Aorta (tissue), 5 donors: ENCODE results near the gene MYOD1. TPM values are rescaled to one million over a fixed set of nuclear protein-coding genes. Genes with fewer than 3 reads are reported as not detected.

Source experiments
- ATAC-seq: fragments of 200-7000 bp; cut with Tn5 transposase; one replicate; pipeline ENCODE4 v1.9.1; 2022; ENCODE audit warnings: moderate library complexity; ENCODE audit not compliant: low FRiP score
- DNase-seq, 2 donors: peaks; one replicate each; pipeline ENCODE4 v3.0.0-alpha.2; 2020
- H3K27ac ChIP-seq, 2 donors: one replicate each; pipeline ENCODE4 v1.5.1; 2013; ENCODE audit warnings: low read length in 2 of 2, mild to moderate bottlenecking in 2 of 2, moderate library complexity in 2 of 2, control low read depth in 1 of 2, inconsistent platforms in 1 of 2, low read depth in 1 of 2
- H3K27me3 ChIP-seq, 2 donors: one replicate each; pipeline ENCODE4 v1.6.1; 2013; ENCODE audit warnings: control low read depth in 1 of 2, low read length in 1 of 2, mild to moderate bottlenecking in 1 of 2, moderate library complexity in 1 of 2; ENCODE audit not compliant: insufficient read depth in 2 of 2, control insufficient read depth in 1 of 2
- H3K36me3 ChIP-seq, 2 donors: one replicate each; pipeline ENCODE4 v1.6.1; 2013; ENCODE audit warnings: control low read depth in 1 of 2, low read length in 1 of 2, mild to moderate bottlenecking in 1 of 2; ENCODE audit not compliant: insufficient read depth in 2 of 2, control insufficient read depth in 1 of 2
- H3K4me1 ChIP-seq, 2 donors: one replicate each; pipeline ENCODE4 v1.6.1; 2013; ENCODE audit warnings: low read length in 2 of 2, control low read depth in 1 of 2, mild to moderate bottlenecking in 1 of 2, moderate library complexity in 1 of 2; ENCODE audit not compliant: insufficient read depth in 2 of 2, control insufficient read depth in 1 of 2
- H3K4me3 ChIP-seq, 2 donors: one replicate each; pipeline ENCODE4 v1.5.1; 2013; ENCODE audit warnings: low read length in 2 of 2, control low read depth in 1 of 2, mild to moderate bottlenecking in 1 of 2
- H3K9me3 ChIP-seq: one replicate; pipeline ENCODE4 v1.6.1; 2013; ENCODE audit warnings: mild to moderate bottlenecking, low read length; ENCODE audit not compliant: control insufficient read depth
- WGBS, 2 donors: extraction: QIAGEN DNeasy Blood & Tissue Kit; methylation state at CpG; one replicate each; pipeline ENCODE4 v1.1.7; 2013; 5-methylcytosine and 5-hydroxymethylcytosine counted together
- intact Hi-C, 2 donors: fragments of 100-400 bp; cut with DNase I; formaldehyde crosslinking; loops; one replicate each; pipeline versions ENCODE4 v1.14.2 to v1.15.0; 2022
- long read RNA-seq, 2 donors: library from polyadenylated mRNA; unstranded; transcript quantifications; one replicate each; pipeline ENCODE4 v2.0.0, GENCODE V29; 2020 to 2021
- polyA plus RNA-seq, 2 donors: library from polyadenylated mRNA; stranded (reverse); fragments of 200-250 nt; gene quantifications; one replicate each; pipeline ENCODE4 v1.2.3, GENCODE V29; 2013
- total RNA-seq, 2 donors: library from RNA; stranded (reverse); fragmentation: NEBNext Ultra II Directional; extraction: Animal tissue kit (Norgen Biotek cat#: 25700); gene quantifications; one replicate each; pipeline ENCODE4 v1.2.1, GENCODE V29; 2021
- donor health status: healthy with polysubstance abuse.
- donor health status: Bipolar disorder and iron deficiency.
- donor health status: DM: no; HTN: no; CAD: no.
- donor health status: DM: no; HTN: no; CAD: no.
- donor health status: DM: yes; HTN: yes; CAD: no.

MYOD1 gene
- total RNA-seq (not detected), polyA plus RNA-seq (not detected)
- long read RNA-seq, donor 1, result 0 reads
- long read RNA-seq, donor 2, result 0 reads

DNA sequence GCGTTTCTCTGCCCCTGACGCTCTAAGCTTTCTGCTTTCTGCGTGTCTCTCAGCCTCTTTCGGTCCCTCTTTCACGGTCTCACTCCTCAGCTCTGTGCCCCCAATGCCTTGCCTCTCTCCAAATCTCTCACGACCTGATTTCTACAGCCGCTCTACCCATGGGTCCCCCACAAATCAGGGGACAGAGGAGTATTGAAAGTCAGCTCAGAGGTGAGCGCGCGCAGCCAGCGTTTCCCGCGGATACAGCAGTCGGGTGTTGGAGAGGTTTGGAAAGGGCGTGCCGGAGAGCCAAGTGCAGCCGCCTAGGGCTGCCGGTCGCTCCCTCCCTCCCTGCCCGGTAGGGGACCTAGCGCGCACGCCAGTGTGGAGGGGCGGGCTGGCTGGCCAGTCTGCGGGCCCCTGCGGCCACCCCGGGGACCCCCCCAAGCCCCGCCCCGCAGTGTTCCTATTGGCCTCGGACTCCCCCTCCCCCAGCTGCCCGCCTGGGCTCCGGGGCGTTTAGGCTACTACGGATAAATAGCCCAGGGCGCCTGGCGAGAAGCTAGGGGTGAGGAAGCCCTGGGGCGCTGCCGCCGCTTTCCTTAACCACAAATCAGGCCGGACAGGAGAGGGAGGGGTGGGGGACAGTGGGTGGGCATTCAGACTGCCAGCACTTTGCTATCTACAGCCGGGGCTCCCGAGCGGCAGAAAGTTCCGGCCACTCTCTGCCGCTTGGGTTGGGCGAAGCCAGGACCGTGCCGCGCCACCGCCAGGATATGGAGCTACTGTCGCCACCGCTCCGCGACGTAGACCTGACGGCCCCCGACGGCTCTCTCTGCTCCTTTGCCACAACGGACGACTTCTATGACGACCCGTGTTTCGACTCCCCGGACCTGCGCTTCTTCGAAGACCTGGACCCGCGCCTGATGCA, at the start of gene MYOD1:
Gene MYOD1 (plus strand): TSS at position 544 of the 910 bp plus-strand sequence. CDS start 212 bp downstream, at position 756.
- intact Hi-C loops, result no loop called here
- Histone ChIP-seq H3K27me3 (peaks cover 0 to 4% of the 10 kb centered on the region in 2 donors), H3K36me3 (no peaks in the 10 kb centered on the region), H3K9me3 (peaks cover 1% of the 10 kb centered on the region), H3K4me3 (no peak within 1 kb of the TSS), H3K4me1 (no peaks in the 10 kb centered on the region), H3K27ac (no peak within 1 kb of the TSS)
- DNase-seq, result no peak
- no peak for ATAC-seq
- WGBS, 2 donors, result 1% methylated on average over 58 to 68 of the region's 68 CpGs

DNA sequence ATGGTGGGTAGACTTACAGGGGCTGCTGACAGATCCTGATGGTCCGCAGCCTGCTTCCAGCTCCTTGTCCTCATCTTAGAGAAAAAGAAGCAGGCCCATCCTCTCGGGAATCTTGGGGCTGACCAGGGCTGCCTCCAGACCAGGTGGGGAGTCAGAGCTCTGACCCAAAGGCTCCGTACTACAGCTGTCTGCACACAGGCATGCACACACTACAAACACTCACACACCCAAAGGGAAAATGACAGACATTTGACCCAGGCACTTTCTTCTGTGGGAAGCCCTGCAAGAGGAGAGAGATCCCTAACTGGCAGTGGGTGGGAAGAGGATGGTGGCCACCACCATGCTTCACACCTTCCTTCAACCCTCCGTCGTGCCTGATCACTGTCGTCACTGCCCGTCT, 46.9 kb upstream of the MYOD1 start:
- Histone ChIP-seq H3K4me1 (no peaks in the 10 kb centered on the region), H3K27ac (no peak overlapping the region), H3K4me3 (no peak overlapping the region), H3K27me3 (peaks cover 0 to 3% of the 10 kb centered on the region in 2 donors), H3K9me3 (peaks cover 6% of the 10 kb centered on the region), H3K36me3 (no peaks in the 10 kb centered on the region)
- 75 to 87% methylated on average over 7 of the region's 7 CpGs for WGBS, 2 donors
- intact Hi-C loops, result no loop called here
- ATAC-seq (no peak), DNase-seq (no peak)

- Histone ChIP-seq H3K4me1 (no peaks in the 10 kb centered on the region), H3K4me3 (no peak overlapping the region), H3K27ac (no peak overlapping the region), H3K36me3 (no peaks in the 10 kb centered on the region), H3K9me3 (peaks cover 6% of the 10 kb centered on the region), H3K27me3 (peaks cover 0 to 3% of the 10 kb centered on the region in 2 donors)
- ATAC-seq (no peak), DNase-seq (no peak)
- intact Hi-C loops, result no loop called here
- 64 to 81% methylated on average over 1 of the region's 1 CpG for WGBS, 2 donors
Observed at GRCh38 chr11:17673951-17674350, 45.4 kb upstream of the MYOD1 start.

DNA sequence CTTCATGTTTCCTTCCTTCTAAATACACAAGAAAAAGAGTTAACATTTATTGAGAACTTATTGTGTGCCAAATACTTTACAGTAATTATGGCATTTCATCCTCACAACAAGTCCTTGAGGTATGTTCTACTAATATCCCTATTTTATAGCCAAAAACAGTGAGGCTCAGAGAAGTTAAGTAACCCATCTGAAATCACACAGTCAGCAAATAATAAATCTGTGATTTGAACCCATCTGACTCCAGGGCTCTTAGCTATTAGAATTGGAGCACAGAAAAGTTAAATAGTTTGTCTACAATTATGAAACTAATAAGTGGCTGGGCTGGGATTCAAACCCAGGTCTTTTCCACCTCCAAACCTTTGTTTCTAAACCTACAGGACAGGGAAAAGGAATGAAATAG, 36.5 kb upstream of the MYOD1 start:
- no peak for ATAC-seq

DNA sequence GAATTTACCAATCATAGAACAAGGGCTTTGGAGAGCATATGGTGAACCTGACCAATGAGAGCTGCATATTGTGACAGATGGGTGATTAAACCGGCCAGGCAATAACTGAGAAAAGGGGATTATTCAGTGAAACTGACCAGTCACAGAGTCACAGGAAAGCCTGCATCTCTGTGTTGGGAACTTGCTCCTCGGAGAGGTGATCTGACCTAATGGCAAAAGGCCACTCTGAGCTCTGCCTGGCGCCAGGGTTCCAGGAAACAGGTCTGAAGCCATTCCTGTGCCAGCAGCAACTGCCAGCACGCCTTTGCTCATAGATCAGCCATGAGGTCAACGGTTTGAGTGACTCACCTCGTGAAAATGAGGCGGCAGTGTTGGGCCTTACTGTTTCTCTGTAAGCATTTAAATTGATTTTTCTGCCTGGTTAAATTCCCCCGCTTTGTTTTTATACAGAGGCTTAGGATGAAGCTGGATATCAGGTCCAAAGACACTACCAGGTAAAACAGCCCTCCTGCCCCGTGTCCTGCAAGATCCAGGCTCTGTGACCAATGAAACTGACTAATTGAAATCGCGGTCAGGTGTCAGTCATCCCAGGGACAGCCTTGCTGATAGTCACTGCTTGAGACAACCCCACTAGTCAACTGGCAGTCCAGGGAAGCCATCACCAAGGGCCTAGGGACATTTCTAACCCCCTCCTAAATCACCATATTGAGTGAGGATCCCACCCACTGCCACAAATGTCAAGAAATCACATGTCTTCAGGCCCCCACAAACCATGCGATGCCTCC, 35.8 kb upstream of the MYOD1 start:
- no peak overlapping the region for H3K27ac ChIP-seq
- no peaks in the 10 kb centered on the region for H3K4me1 ChIP-seq
- no peaks in the 10 kb centered on the region for H3K36me3 ChIP-seq
- 56 to 61% methylated on average over 12 of the region's 12 CpGs for WGBS, 2 donors
- H3K4me3 ChIP-seq, result no peak overlapping the region
- no peaks in the 10 kb centered on the region for H3K9me3 ChIP-seq
- DNase-seq, result peak in 1 of 2 donors; percentile 58
- ATAC-seq, result no peak
- intact Hi-C loops, result no loop called here
- no peaks in the 10 kb centered on the region for H3K27me3 ChIP-seq

More for the DNA sequence above, 36.5 kb upstream of the MYOD1 start:
- no peaks in the 10 kb centered on the region for H3K9me3 ChIP-seq
- H3K36me3 ChIP-seq, result no peaks in the 10 kb centered on the region
- intact Hi-C loops, result no loop called here
- H3K4me3 ChIP-seq, result no peak overlapping the region
- no peaks in the 10 kb centered on the region for H3K27me3 ChIP-seq
- no peaks in the 10 kb centered on the region for H3K4me1 ChIP-seq
- DNase-seq, result no peak
- no peak overlapping the region for H3K27ac ChIP-seq

- intact Hi-C loops, result no loop called here
- no peaks in the 10 kb centered on the region for H3K36me3 ChIP-seq
- ATAC-seq, result no peak
- no peak for DNase-seq
- WGBS, 2 donors, result 82 to 86% methylated on average over 5 of the region's 5 CpGs
- H3K27ac ChIP-seq, result no peak overlapping the region
- no peaks in the 10 kb centered on the region for H3K4me1 ChIP-seq
- H3K27me3 ChIP-seq, result no peaks in the 10 kb centered on the region
- no peaks in the 10 kb centered on the region for H3K9me3 ChIP-seq
- H3K4me3 ChIP-seq, result no peak overlapping the region
Observed at GRCh38 chr11:17684550-17684949, 34.8 kb upstream of the MYOD1 start.

GRCh38 chr11:17686231-17686980, 33.0 kb upstream of the MYOD1 start:
- H3K27ac ChIP-seq, result no peak overlapping the region
- no peaks in the 10 kb centered on the region for H3K36me3 ChIP-seq
- H3K9me3 ChIP-seq, result no peaks in the 10 kb centered on the region
- no peak overlapping the region for H3K4me3 ChIP-seq
- WGBS, 2 donors, result 19% methylated on average over 8 of the region's 8 CpGs
- intact Hi-C loops, result no loop called here
- no peak for ATAC-seq
- no peak for DNase-seq
- H3K27me3 ChIP-seq, result no peaks in the 10 kb centered on the region
- H3K4me1 ChIP-seq, result no peaks in the 10 kb centered on the region

DNA sequence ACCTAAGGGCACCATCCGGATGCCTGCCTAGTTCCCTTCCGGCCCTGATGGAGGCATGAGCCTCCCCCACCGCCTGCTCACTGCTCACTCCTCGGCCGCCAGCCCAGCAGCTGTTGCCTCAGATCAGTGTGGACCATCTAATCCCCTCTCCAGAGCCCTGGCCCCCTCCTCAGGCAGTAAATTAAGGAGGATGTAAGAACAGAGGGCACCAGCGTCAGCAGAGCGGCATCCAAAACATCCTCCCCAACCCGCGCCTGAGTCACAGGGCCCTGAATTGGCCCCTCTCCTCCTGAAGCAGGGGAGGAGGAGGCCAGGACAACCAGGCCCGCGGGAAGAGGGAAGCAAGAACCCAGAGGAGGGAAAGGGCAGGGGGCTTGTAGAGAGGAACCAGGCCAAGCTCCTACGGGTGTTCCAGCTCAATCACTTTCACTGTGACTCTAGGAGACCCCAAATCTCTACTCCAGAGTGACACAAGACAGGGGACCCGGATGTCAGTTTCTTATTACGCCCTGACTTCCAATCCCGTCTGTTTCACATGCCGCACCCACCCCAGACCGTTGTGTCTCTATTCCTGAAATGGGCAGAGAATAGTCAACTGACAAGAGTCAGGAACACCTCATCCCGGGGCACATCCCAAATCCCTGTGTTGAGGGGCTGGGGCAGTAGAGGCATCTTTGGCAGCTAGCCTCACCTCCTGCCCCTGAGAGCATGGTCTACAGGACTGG, 31.3 kb upstream of the MYOD1 start:
- intact Hi-C loops, result no loop called here
- Histone ChIP-seq H3K27ac (no peak overlapping the region), H3K4me1 (no peaks in the 10 kb centered on the region), H3K4me3 (no peak overlapping the region), H3K36me3 (no peaks in the 10 kb centered on the region), H3K27me3 (no peaks in the 10 kb centered on the region), H3K9me3 (no peaks in the 10 kb centered on the region)
- 83 to 84% methylated on average over 16 to 18 of the region's 18 CpGs for WGBS, 2 donors
- no peak for ATAC-seq
- DNase-seq, result no peak
